Kidney epithelial cell (primary cell): ENCODE data around the gene ABI3BP. TPM values are rescaled to one million over a fixed set of nuclear protein-coding genes. Genes with fewer than 3 reads are reported as not detected.

ENCODE experiments used
- DNase-seq: peaks from one replicate; pipeline ENCODE4 v3.0.0-alpha.2; 2010; ENCODE audit warnings: low read depth
- H3K27me3 ChIP-seq: 2 replicates; pipeline ENCODE4 v1.6.0; 2011; ENCODE audit warnings: low read length; ENCODE audit not compliant: control insufficient read depth, insufficient read depth
- H3K36me3 ChIP-seq: 2 replicates; pipeline ENCODE4 v1.5.1; 2011; ENCODE audit warnings: low read length; ENCODE audit not compliant: control insufficient read depth, insufficient read depth
- H3K4me3 ChIP-seq: 2 replicates; pipeline ENCODE4 v1.5.1; 2011; ENCODE audit warnings: low read depth, mild to moderate bottlenecking, control low read depth, low read length
- CTCF ChIP-seq: IDR thresholded peaks from 2 replicates; pipeline ENCODE4 v1.5.1; 2011; ENCODE audit warnings: mild to moderate bottlenecking, moderate library complexity, low read length, control low read depth, inconsistent platforms; ENCODE audit not compliant: insufficient read depth, poor library complexity, severe bottlenecking
- total RNA-seq: library from RNA; depleted of rRNA; stranded (reverse); fragments of >200 nt; gene quantifications from 2 replicates; pipeline ENCODE4 v1.2.3, GENCODE V29; 2015

Gene ABI3BP
- 0.75 and 0.84 TPM in 2 replicates for total RNA-seq

- Histone ChIP-seq H3K4me3 (no peak within 1 kb of the TSS), H3K36me3 (no peaks in the 10 kb centered on the region), H3K27me3 (no peaks in the 10 kb centered on the region)
- TF ChIP-seq CTCF = no peak
- DNase-seq = peak; percentile 52
These were observed at the start of gene ABI3BP for GRCh38 chr3:100993309-100993708. ABI3BP (minus strand) TSS chr3:100993421; CDS start chr3:100993384, 37 bp downstream.

GRCh38 chr3:101039285-101039684 is 46.1 kb upstream of the ABI3BP start:
- no peak for TF ChIP-seq CTCF
- Histone ChIP-seq H3K27me3 (no peaks in the 10 kb centered on the region), H3K4me3 (no peak overlapping the region), H3K36me3 (no peaks in the 10 kb centered on the region)
- DNase-seq = no peak

GRCh38 chr3:101038880-101039279 is 45.7 kb upstream of the ABI3BP start:
- DNase-seq = no peak
- no peaks in the 10 kb centered on the region for H3K27me3 ChIP-seq
- TF ChIP-seq CTCF = no peak

GRCh38 chr3:101038393-101038792 is 45.2 kb upstream of the ABI3BP start:
- Histone ChIP-seq H3K27me3 (no peaks in the 10 kb centered on the region), H3K36me3 (no peaks in the 10 kb centered on the region), H3K4me3 (no peak overlapping the region)
- no peak for TF ChIP-seq CTCF
- DNase-seq = no peak

More at GRCh38 chr3:101038880-101039279, 45.7 kb upstream of the ABI3BP start:
- Histone ChIP-seq H3K36me3 (no peaks in the 10 kb centered on the region), H3K4me3 (no peak overlapping the region)

GRCh38 chr3:101037613-101038012 is 44.4 kb upstream of the ABI3BP start:
- Histone ChIP-seq H3K4me3 (no peak overlapping the region), H3K27me3 (no peaks in the 10 kb centered on the region)
- no peak for TF ChIP-seq CTCF

GRCh38 chr3:101036676-101037075 is 43.5 kb upstream of the ABI3BP start:
- no peak for DNase-seq
- Histone ChIP-seq H3K27me3 (no peaks in the 10 kb centered on the region), H3K4me3 (no peak overlapping the region), H3K36me3 (no peaks in the 10 kb centered on the region)
- TF ChIP-seq CTCF = no peak

More at GRCh38 chr3:101037613-101038012, 44.4 kb upstream of the ABI3BP start:
- no peak for DNase-seq
- no peaks in the 10 kb centered on the region for H3K36me3 ChIP-seq
